GM12878 (cell line): Measurements from ENCODE around the gene EMC1. TPM values are rescaled to one million over a fixed set of nuclear protein-coding genes. Genes with fewer than 3 reads are reported as not detected.

Experiments
- ATAC-seq: fragments of 200-7000 bp; cut with Tn5 transposase; 3 replicates; pipeline ENCODE4 v1.9.1; 2020; ENCODE audit warnings: mild to moderate bottlenecking, moderate library complexity
- BruUV-seq: library from RNA; stranded (reverse); fragments of 400-500 nt; replicated peaks from 2 replicates; lab custom pipeline; 2021; lab: Mats Ljungman, UMichigan
- CTCF ChIA-PET: fragments of 300-600 bp; sonication (Branson Sonifier 250); formaldehyde crosslinking; extraction: SDS; loops from one replicate; lab custom pipeline; 2021; ENCODE audit warnings: inconsistent platforms; lab: Yijun Ruan, JAX
- POLR2A ChIA-PET: fragments of 350-600 bp; formaldehyde crosslinking; extraction: SDS; loops from one replicate; lab custom pipeline; 2021; ENCODE audit warnings: inconsistent platforms; lab: Charles Lee
- RAD21 ChIA-PET: fragments of 300-600 bp; sonication (Branson Sonifier 250); formaldehyde crosslinking; loops from one replicate; lab custom pipeline; 2023; ENCODE audit warnings: antibody characterized with exemption; ENCODE audit not compliant: unreplicated experiment; lab: Charles Lee
- SMC1A ChIA-PET: fragments of 300-600 bp; sonication (Branson Sonifier 250); formaldehyde crosslinking; loops from one replicate; lab custom pipeline; 2023; ENCODE audit not compliant: unreplicated experiment, uncharacterized antibody; lab: Charles Lee
- DNase-seq: peaks from one replicate; pipeline ENCODE4 v3.0.0-alpha.2; 2011; ENCODE audit warnings: low read depth, low spot score
- FAIRE-seq: peaks from 3 replicates; lab custom pipeline; 2011; peaks lifted over from hg19 to GRCh38; lab: Jason Lieb, UNC
- H2AFZ ChIP-seq: 2 replicates; pipeline ENCODE4 v1.6.0; 2011; ENCODE audit warnings: low read depth, low read length, control low read depth; ENCODE audit not compliant: control insufficient read depth
- H3K27ac ChIP-seq: 2 replicates; pipeline ENCODE4 v1.5.1; 2011; ENCODE audit warnings: control low read depth; ENCODE audit not compliant: control insufficient read depth, insufficient read depth
- H3K27me3 ChIP-seq, 2 experiments: replicated peaks in 1 of 2; 2 replicates each; pipeline versions ENCODE4 v1.6.0 to v1.6.1; 2011; ENCODE audit warnings: low read length in 1 of 2; ENCODE audit not compliant: control insufficient read depth in 2 of 2, insufficient read depth in 2 of 2
- H3K36me3 ChIP-seq, 2 experiments: 2 replicates each; pipeline ENCODE4 v1.5.1; 2011; ENCODE audit warnings: low read length in 1 of 2; ENCODE audit not compliant: control insufficient read depth in 2 of 2, insufficient read depth in 2 of 2
- H3K4me1 ChIP-seq: 2 replicates; pipeline ENCODE4 v1.6.1; 2011; ENCODE audit warnings: mild to moderate bottlenecking, low read length, moderate library complexity, mixed read lengths; ENCODE audit not compliant: control insufficient read depth, insufficient read depth
- H3K4me2 ChIP-seq: 2 replicates; pipeline ENCODE4 v1.6.0; 2011; ENCODE audit warnings: control low read depth; ENCODE audit not compliant: control insufficient read depth, insufficient read depth
- H3K4me3 ChIP-seq: fragments of 200-600 bp; sonication (generic); 2 replicates; pipeline ENCODE4 v1.5.1; 2016
- H3K79me2 ChIP-seq: 2 replicates; pipeline ENCODE4 v1.6.0; 2011; ENCODE audit warnings: low read length; ENCODE audit not compliant: control insufficient read depth, insufficient read depth
- H3K9ac ChIP-seq: 2 replicates; pipeline ENCODE4 v1.8.0; 2011; ENCODE audit warnings: low read length, control low read depth, mixed read lengths; ENCODE audit not compliant: control insufficient read depth, insufficient read depth
- H3K9me3 ChIP-seq: replicated peaks from 3 replicates; pipeline ENCODE4 v1.5.1; 2011; ENCODE audit warnings: mild to moderate bottlenecking, low read length; ENCODE audit not compliant: control insufficient read depth, insufficient read depth
- H4K20me1 ChIP-seq: 2 replicates; pipeline ENCODE4 v1.6.0; 2011; ENCODE audit not compliant: control insufficient read depth, insufficient read depth
- EGR1 ChIP-seq, 2 experiments: IDR thresholded peaks; 1 replicate in 1 of 2; 2 replicates in 1 of 2; pipeline ENCODE4 v1.6.1; 2011 to 2012; ENCODE audit warnings: low read depth in 2 of 2, low read length in 2 of 2, borderline replicate concordance in 1 of 2, mild to moderate bottlenecking in 1 of 2, moderate library complexity in 1 of 2
- IRF4 ChIP-seq: IDR thresholded peaks from 2 replicates; pipeline ENCODE4 v1.6.1; 2011; ENCODE audit warnings: low read depth, low read length
- KAT2A ChIP-seq: conservative IDR thresholded peaks from 2 replicates; pipeline ENCODE4 v1.6.1; 2011; ENCODE audit warnings: low read depth, low read length; ENCODE audit not compliant: control insufficient read depth
- NBN ChIP-seq: fragments of 450-650 bp; IDR thresholded peaks from 2 replicates; pipeline ENCODE4 v1.6.1; 2016
- NFXL1 ChIP-seq: fragments of 450-650 bp; IDR thresholded peaks from 2 replicates; pipeline ENCODE4 v1.6.1; 2017; ENCODE audit warnings: antibody characterized with exemption, mild to moderate bottlenecking, borderline replicate concordance
- NR2F1 ChIP-seq: fragments of 450-650 bp; conservative IDR thresholded peaks from 2 replicates; pipeline ENCODE4 v1.6.1; 2017; ENCODE audit warnings: mild to moderate bottlenecking
- RELA ChIP-seq: fragments of 450-650 bp; IDR thresholded peaks from 2 replicates; pipeline ENCODE4 v1.8.0; 2014; ENCODE audit warnings: borderline replicate concordance; ENCODE audit not compliant: partially characterized antibody
- USF2 ChIP-seq: IDR thresholded peaks from 2 replicates; pipeline ENCODE4 v1.6.1; 2011; ENCODE audit warnings: low read depth, low read length, improper control_type of control experiment, borderline replicate concordance
- WGBS: methylation state at CpG from one replicate; pipeline ENCODE4 v1.1.6; 2016; ENCODE audit warnings: low lambda C conversion rate; ENCODE audit not compliant: insufficient replicate concordance, insufficient coverage; ENCODE audit errors: missing lambda C conversion rate; 5-methylcytosine and 5-hydroxymethylcytosine counted together
- in situ Hi-C: fragments of 300-500 bp; cut with MboI; formaldehyde crosslinking; loops from 9 replicates; pipeline ENCODE4 v1.14.3; 2018; ENCODE audit warnings: mixed read lengths
- intact Hi-C: fragments of 100-400 bp; cut with micrococcal nuclease; formaldehyde crosslinking; loops from one replicate; pipeline ENCODE4 v1.14.2; 2022; ENCODE audit not compliant: unreplicated experiment
- polyA plus RNA-seq, 11 experiments: library from polyadenylated mRNA; depleted of rRNA in 4 of 11; unstranded in 6 of 11; stranded (reverse) in 5 of 11; fragments of >200 nt; fragmentation: Nextera tagmentation in 4 of 11; fragmentation: Illumina TruSeq in 1 of 11; extraction: Ambion mirVana in 4 of 11; extraction: Trizol in 1 of 11; gene quantifications; 1 replicate in 1 of 11; 2 replicates in 10 of 11; pipeline versions ENCODE4 v1.2.1 to v1.2.3, GENCODE V29; 2011 to 2016; ENCODE audit warnings: inconsistent platforms in 2 of 11, missing spikeins in 2 of 11, low read depth in 1 of 11
- total RNA-seq, 4 experiments: library from RNA; depleted of rRNA in 3 of 4; stranded (reverse); fragments of >200 nt in 3 of 4; fragmentation: Illumina TruSeq in 1 of 4; extraction: Trizol in 1 of 4; gene quantifications; 2 replicates each; pipeline versions ENCODE4 v1.2.1 to v1.2.3, GENCODE V29; 2013 to 2021
- TF ChIP-seq, protein P1 (sequence below): IDR thresholded peaks from 2 replicates; pipeline ENCODE4 v1.6.1; 2011; ENCODE audit warnings: borderline replicate concordance, low read depth, mild to moderate bottlenecking, moderate library complexity, mixed read lengths, low read length; ENCODE audit not compliant: insufficient read depth; ENCODE audit errors: extremely low read length

Gene EMC1
- total and polyA plus RNA-seq, 10 of the 15 experiments (the other 5 are each of a cell fraction or from before 2014, with no cell fraction given) = 12.2 to 43.6 (median 20.6) TPM

DNA sequence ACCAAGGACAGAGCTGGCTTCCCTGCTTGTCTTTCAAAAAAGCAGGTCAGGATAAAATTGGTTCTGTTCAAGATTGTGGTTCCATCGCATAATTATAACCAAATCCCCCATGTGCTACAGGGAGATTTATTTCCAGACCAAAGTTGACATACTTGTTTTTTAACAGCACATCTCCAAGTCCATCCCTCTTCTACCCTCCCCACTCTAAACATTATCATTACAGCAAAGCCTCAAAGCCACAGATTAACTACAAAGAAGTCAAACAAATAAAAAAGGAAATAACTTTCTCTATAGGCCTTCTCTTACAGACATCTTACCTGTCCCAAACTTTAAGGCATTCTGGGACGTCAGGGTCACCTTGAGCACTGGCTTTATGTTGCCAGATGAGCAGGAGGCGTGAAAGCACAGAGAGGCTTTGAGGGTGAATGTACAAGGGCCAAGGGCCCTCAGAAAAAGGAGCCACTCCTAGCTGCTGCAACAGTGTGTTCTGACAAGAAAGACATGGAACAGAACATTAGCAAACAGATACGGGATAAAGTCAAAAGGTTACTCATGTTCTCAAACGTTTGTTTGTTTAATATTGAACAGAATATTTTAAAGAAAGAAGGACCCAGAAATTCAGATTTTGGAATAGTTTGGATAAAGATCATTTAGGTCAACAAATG, 72.5 kb downstream of the EMC1 start:
- ChIA-PET RAD21 (interaction anchor here (1.0 kb wide), 2 partner anchors 14 to 62 kb away, joined by 3 to 8 read pairs; no protein-coding TSS in a partner anchor), POLR2A (no interaction called here)

DNA sequence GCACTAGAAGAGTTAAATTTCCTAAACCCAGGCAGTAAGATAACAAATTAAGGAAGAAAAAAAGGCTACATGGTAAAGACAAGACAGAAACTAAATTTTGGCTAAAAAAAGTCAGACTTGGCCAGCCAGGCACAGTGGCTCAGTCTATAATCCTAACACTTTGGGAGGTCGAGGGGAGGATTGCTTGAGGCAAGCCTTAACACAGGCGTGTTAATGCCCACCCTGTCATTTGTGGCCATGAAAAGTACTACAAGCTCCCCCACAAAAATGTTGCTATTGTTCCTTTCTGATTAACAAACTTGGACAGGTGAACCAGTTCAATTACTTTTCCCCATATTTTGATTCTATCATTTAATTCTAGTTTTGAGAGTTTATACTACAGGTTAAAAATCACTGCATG, 73.5 kb downstream of the EMC1 start:
- TF ChIP-seq IRF4 = no peak
- TF ChIP-seq NBN = no peak
- TF ChIP-seq, protein P1, sequence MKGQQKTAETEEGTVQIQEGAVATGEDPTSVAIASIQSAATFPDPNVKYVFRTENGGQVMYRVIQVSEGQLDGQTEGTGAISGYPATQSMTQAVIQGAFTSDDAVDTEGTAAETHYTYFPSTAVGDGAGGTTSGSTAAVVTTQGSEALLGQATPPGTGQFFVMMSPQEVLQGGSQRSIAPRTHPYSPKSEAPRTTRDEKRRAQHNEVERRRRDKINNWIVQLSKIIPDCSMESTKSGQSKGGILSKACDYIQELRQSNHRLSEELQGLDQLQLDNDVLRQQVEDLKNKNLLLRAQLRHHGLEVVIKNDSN = no peak
- TF ChIP-seq RELA = no peak
- TF ChIP-seq EGR1 (IDR thresholded peaks at IDR 0.05; ENCODE audit: borderline replicate concordance in 1 of 2, low read depth in 2 of 2, low read length in 2 of 2) = no peak
- no peak for TF ChIP-seq NFXL1
- TF ChIP-seq USF2 = no peak
- TF ChIP-seq NR2F1 = no peak
- TF ChIP-seq, all 136 proteins: peak for 0
- SMC1A ChIA-PET = interaction anchor here (1.0 to 2.7 kb wide), 2 partner anchors 11 to 15 kb away, joined by 3 to 10 read pairs; no protein-coding TSS in a partner anchor
- no peak for ATAC-seq
- Histone ChIP-seq H3K4me1 (no peaks in the 10 kb centered on the region), H3K27ac (no peak overlapping the region), H2AFZ (no peak overlapping the region), H3K9me3 (no peaks in the 10 kb centered on the region), H3K4me3 (no peak overlapping the region), H3K27me3 (no peaks in the 10 kb centered on the region), H4K20me1 (no peaks in the 10 kb centered on the region), H3K79me2 (no peaks in the 10 kb centered on the region), H3K36me3 (peaks cover 12 to 42% of the 10 kb centered on the region in 2 experiments), H3K9ac (no peak overlapping the region), H3K4me2 (no peak overlapping the region)
- CTCF ChIA-PET = interaction anchor here (3.0 kb wide), 1 partner anchor 12 kb away, joined by 11 read pairs; no protein-coding TSS in a partner anchor
- in situ Hi-C loops (loop anchor here (25.0 kb wide), 1 partner anchor 1584 kb away; no protein-coding TSS in a partner anchor), intact Hi-C loops (no loop called here)
- RAD21 ChIA-PET = no interaction called here
- no TSS peak for BruUV-seq
- POLR2A ChIA-PET = no interaction called here
- no peak for DNase-seq
- 97% methylated on average over 2 of the region's 2 CpGs for WGBS
- FAIRE-seq = no peak

More for the DNA sequence above, 72.5 kb downstream of the EMC1 start:
- Histone ChIP-seq H3K27ac (no peak overlapping the region), H3K79me2 (no peaks in the 10 kb centered on the region), H3K9ac (no peak overlapping the region), H3K4me1 (no peaks in the 10 kb centered on the region), H2AFZ (no peak overlapping the region), H3K4me2 (no peak overlapping the region), H3K36me3 (peaks cover 11 to 44% of the 10 kb centered on the region in 2 experiments), H3K27me3 (no peaks in the 10 kb centered on the region), H4K20me1 (no peaks in the 10 kb centered on the region), H3K4me3 (no peak overlapping the region), H3K9me3 (no peaks in the 10 kb centered on the region)
- ATAC-seq (no peak), FAIRE-seq (no peak), DNase-seq (no peak)
- 51% methylated on average over 5 of the region's 5 CpGs for WGBS
- in situ Hi-C loops (loop anchor here (25.0 kb wide), 1 partner anchor 1583 kb away; no protein-coding TSS in a partner anchor), intact Hi-C loops (loop anchor here (1.0 kb wide), 1 partner anchor 62 kb away; no protein-coding TSS in a partner anchor)
- CTCF ChIA-PET = interaction anchor here (0.8 to 3.0 kb wide), 10 partner anchors 9 to 475 kb away, joined by 3 to 16 read pairs (median 4); no protein-coding TSS in a partner anchor
- SMC1A ChIA-PET = interaction anchor here (1.0 to 2.7 kb wide), 7 partner anchors 9 to 475 kb away, joined by 3 to 10 read pairs (median 3); no protein-coding TSS in a partner anchor
- no peak for TF ChIP-seq KAT2A
- BruUV-seq = no TSS peak
